ENCODE measurements around the gene MAP3K3. TPM values are rescaled to one million over a fixed set of nuclear protein-coding genes. Genes with fewer than 3 reads are reported as not detected.

Gene MAP3K3
- polyA plus RNA-seq, 2 of the 4 experiments (the other 2 are of a cell fraction): 10.8 to 11.2 TPM

DNA sequence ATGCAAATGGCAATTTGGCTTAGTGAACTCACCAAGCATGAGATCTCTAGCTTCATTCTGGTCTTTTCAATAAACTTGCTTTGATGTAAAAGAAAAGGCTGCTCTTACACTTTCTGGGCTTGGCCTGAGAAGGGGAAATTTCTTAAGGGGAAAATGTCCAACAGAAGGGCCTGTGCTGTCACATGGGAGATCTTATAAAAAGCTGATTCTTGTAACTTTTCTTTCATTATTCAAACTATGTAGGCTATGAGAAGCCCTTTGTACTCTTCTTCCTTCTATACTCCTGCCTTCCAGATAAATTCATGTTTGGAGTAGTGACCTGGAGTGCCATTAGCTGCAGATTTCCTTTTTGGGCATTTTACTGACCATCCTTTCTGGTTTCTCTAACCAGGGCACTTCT, 60.8 kb downstream of the MAP3K3 start:
- Histone ChIP-seq H3K9me3 (no peaks in the 10 kb centered on the region), H3K4me3 (no peak overlapping the region), H3K27ac (no peak overlapping the region), H3K4me2 (no peak overlapping the region), H3K4me1 (no peaks in the 10 kb centered on the region)
- FAIRE-seq (no peak), DNase-seq (ENCODE audit: low read depth in 1 of 2, low spot score in 1 of 2) (no peak), ATAC-seq (no peak)
- TF ChIP-seq HOXB13 (CRISPR knock-in tag; IDR thresholded peaks at IDR 0.05; ENCODE audit: low read depth): no peak
- no peak for TF ChIP-seq CEBPB (IDR thresholded peaks at IDR 0.05)
- no peak for TF ChIP-seq MYC (IDR thresholded peaks at IDR 0.05; ENCODE audit: borderline replicate concordance, low read length)
- no peak for TF ChIP-seq BCL3 (IDR thresholded peaks at IDR 0.05)
- TF ChIP-seq REST (IDR thresholded peaks at IDR 0.05): no peak
- TF ChIP-seq RAD21 (conservative IDR thresholded peaks at IDR 0.05 in 1 of 2, IDR thresholded peaks at IDR 0.05 in 1 of 2): no peak
- TF ChIP-seq CBX2 (IDR thresholded peaks at IDR 0.05; ENCODE audit: borderline replicate concordance, low read depth): no peak
- TF ChIP-seq ZSCAN20 (CRISPR knock-in tag; IDR thresholded peaks at IDR 0.05): no peak
- TF ChIP-seq, protein P1, sequence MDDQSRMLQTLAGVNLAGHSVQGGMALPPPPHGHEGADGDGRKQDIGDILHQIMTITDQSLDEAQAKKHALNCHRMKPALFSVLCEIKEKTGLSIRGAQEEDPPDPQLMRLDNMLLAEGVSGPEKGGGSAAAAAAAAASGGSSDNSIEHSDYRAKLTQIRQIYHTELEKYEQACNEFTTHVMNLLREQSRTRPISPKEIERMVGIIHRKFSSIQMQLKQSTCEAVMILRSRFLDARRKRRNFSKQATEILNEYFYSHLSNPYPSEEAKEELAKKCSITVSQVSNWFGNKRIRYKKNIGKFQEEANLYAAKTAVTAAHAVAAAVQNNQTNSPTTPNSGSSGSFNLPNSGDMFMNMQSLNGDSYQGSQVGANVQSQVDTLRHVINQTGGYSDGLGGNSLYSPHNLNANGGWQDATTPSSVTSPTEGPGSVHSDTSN (IDR thresholded peaks at IDR 0.05): no peak
- no peak for TF ChIP-seq RFX5 (IDR thresholded peaks at IDR 0.05)
- no peak for TF ChIP-seq MAX (IDR thresholded peaks at IDR 0.05)
- TF ChIP-seq CBX8 (IDR thresholded peaks at IDR 0.05): no peak
- TF ChIP-seq, protein P2, sequence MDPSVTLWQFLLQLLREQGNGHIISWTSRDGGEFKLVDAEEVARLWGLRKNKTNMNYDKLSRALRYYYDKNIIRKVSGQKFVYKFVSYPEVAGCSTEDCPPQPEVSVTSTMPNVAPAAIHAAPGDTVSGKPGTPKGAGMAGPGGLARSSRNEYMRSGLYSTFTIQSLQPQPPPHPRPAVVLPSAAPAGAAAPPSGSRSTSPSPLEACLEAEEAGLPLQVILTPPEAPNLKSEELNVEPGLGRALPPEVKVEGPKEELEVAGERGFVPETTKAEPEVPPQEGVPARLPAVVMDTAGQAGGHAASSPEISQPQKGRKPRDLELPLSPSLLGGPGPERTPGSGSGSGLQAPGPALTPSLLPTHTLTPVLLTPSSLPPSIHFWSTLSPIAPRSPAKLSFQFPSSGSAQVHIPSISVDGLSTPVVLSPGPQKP (IDR thresholded peaks at IDR 0.05; ENCODE audit: low read depth, low read length): no peak
- no peak for TF ChIP-seq POLR2AphosphoS2 (conservative IDR thresholded peaks at IDR 0.05; ENCODE audit: low read length)
- TF ChIP-seq BHLHE40 (IDR thresholded peaks at IDR 0.05; ENCODE audit: low read depth, low read length): no peak
- no peak for TF ChIP-seq HOXA7 (CRISPR knock-in tag; IDR thresholded peaks at IDR 0.05)
- TF ChIP-seq EHF (CRISPR knock-in tag; IDR thresholded peaks at IDR 0.05): no peak
- POLR2A ChIA-PET: no interaction called here
- CTCF ChIA-PET: interaction anchor here (0.6 to 15.8 kb wide), 6 partner anchors 8 to 257 kb away, joined by 3 to 116 read pairs (median 3); no protein-coding TSS in a partner anchor

DNA sequence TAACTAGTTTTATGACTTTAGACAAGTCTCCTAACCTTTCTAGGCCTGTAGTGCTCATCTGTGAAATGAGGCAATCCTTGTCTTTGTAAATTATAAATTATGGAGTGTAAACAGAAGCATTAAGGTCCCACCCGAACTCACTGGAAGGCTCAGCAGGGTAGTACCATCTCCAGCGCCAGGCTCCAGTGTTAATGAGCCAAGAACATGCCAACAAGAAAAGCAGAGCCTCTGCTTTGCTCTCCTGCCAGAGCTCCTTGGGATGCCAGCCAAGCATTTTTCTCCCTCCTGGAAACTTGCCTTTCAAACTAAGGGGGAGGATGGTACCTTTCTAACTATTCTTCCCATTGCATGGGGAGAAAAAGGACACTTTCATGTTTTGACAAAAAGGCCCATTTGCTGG, 62.8 kb downstream of the MAP3K3 start:
- WGBS (ENCODE audit: missing lambda C conversion rate): 85% methylated on average over 2 of the region's 2 CpGs
- ChIA-PET CTCF (interaction anchor here (0.6 to 15.8 kb wide), 7 partner anchors 9 to 76 kb away, joined by 3 to 116 read pairs (median 3); no protein-coding TSS in a partner anchor), POLR2A (no interaction called here)
- no peaks in the 10 kb centered on the region for H3K9me3 ChIP-seq
- no peaks in the 10 kb centered on the region for H3K4me1 ChIP-seq
- H3K4me3 ChIP-seq: no peak overlapping the region
- FAIRE-seq: no peak
- no peak for DNase-seq (ENCODE audit: low read depth in 1 of 2, low spot score in 1 of 2)
- H3K27ac ChIP-seq: no peak overlapping the region
- TF ChIP-seq RCOR1 (IDR thresholded peaks at IDR 0.05; ENCODE audit: low read depth, low read length) (no peak), POLR2AphosphoS2 (conservative IDR thresholded peaks at IDR 0.05; ENCODE audit: low read length) (no peak), CEBPB (IDR thresholded peaks at IDR 0.05) (no peak), KDM1A (IDR thresholded peaks at IDR 0.05; ENCODE audit: low read depth) (no peak), RNF2 (IDR thresholded peaks at IDR 0.05; ENCODE audit: borderline replicate concordance, low read depth) (no peak)
- TF ChIP-seq, protein P2 (IDR thresholded peaks at IDR 0.05; ENCODE audit: low read depth, low read length): no peak
- ATAC-seq: no peak
- no peak overlapping the region for H3K4me2 ChIP-seq

Measured in A549 (cell line).